ENCODE data around the gene SLC45A1. TPM values are rescaled to one million over a fixed set of nuclear protein-coding genes. Genes with fewer than 3 reads are reported as not detected.

The SLC45A1 gene
- total RNA-seq, 1 donor from 2014 or later, result 1.8 TPM

- intact Hi-C loops (cut with micrococcal nuclease), result no loop called here
- Histone ChIP-seq H3K4me3 (no peak overlapping the region), H3K9me3 (replicated peaks) (no peaks in the 10 kb centered on the region), H3K4me1 (no peaks in the 10 kb centered on the region), H3K27me3 (ENCODE audit: low read depth) (no peaks in the 10 kb centered on the region), H3K27ac (replicated peaks) (no peak overlapping the region), H3K36me3 (no peaks in the 10 kb centered on the region)
- TF ChIP-seq CTCF (IDR thresholded peaks at IDR 0.05; ENCODE audit: borderline replicate concordance), result no peak
- DNase-seq, result no peak
These were observed 24.8 kb upstream of the SLC45A1 start for GRCh38 chr1:8293118-8293517.

DNA sequence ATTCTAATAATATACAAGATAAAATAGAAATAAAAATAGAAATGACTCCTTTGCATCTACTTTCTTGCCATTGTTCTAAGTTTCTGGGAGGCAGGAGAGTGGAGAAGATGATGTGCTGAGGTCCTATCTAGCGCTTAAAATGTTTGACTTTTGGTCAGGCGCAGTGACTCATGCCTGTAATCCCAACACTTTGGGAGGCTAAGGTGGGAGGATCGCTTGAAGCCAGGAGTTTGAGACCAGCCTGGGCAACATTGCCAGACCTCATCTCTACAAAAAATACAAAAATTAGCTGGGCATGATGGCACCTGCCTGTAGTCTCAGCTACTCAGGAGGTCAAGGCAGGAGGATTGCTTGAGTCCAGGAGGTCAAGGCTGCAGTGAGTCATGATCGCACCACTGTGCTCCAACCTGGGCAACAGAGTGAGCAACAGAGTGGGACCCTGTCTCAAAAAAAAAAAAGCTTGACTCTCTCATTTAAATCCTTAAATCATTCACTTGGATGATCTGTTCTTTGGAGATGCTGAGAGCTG is 24.2 kb upstream of the SLC45A1 start:
- no peak overlapping the region for H3K4me3 ChIP-seq
- no peaks in the 10 kb centered on the region for H3K9me3 ChIP-seq (replicated peaks)
- no peak for DNase-seq
- no peaks in the 10 kb centered on the region for H3K4me1 ChIP-seq
- H3K27me3 ChIP-seq (ENCODE audit: low read depth), result no peaks in the 10 kb centered on the region
- no peak for TF ChIP-seq CTCF (IDR thresholded peaks at IDR 0.05; ENCODE audit: borderline replicate concordance)
- H3K27ac ChIP-seq (replicated peaks), result no peak overlapping the region
- intact Hi-C loops (cut with micrococcal nuclease), result no loop called here
- H3K36me3 ChIP-seq, result no peaks in the 10 kb centered on the region

DNA sequence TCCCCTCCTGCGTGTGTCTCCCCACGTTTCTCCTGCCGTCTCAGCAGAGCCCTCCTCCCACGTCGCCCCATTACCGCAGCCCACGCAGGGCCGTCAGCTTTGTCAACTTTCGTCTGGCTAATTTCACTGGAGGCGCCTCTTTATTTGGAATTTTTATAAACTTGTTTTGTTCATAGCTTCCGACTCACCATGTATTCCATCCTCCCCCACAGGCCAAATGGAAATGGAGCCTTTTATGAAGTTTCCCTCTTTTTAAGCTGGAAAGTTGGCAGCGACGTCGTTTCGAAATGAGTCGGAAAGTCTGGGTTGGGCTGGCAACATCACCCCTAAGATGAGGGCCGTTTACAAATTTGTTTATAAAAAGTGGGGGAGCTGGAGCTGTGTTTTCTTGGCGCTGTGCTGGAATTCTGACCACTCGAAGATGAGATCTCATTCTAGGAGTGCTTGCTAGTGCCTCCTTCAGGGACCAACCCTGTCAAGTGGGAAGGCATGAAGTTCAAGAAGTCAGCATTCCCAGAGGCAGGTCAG is 23.7 kb upstream of the SLC45A1 start:
- Histone ChIP-seq H3K27ac (replicated peaks) (no peak overlapping the region), H3K27me3 (ENCODE audit: low read depth) (no peaks in the 10 kb centered on the region), H3K4me3 (no peak overlapping the region), H3K4me1 (no peaks in the 10 kb centered on the region), H3K9me3 (replicated peaks) (no peaks in the 10 kb centered on the region), H3K36me3 (no peaks in the 10 kb centered on the region)
- intact Hi-C loops (cut with micrococcal nuclease), result no loop called here
- DNase-seq, result no peak
- no peak for TF ChIP-seq CTCF (IDR thresholded peaks at IDR 0.05; ENCODE audit: borderline replicate concordance)

GRCh38 chr1:8297245-8297644 is 20.7 kb upstream of the SLC45A1 start:
- H3K4me3 ChIP-seq, result no peak overlapping the region
- no peaks in the 10 kb centered on the region for H3K27me3 ChIP-seq (ENCODE audit: low read depth)
- TF ChIP-seq CTCF (IDR thresholded peaks at IDR 0.05; ENCODE audit: borderline replicate concordance), result no peak
- H3K27ac ChIP-seq (replicated peaks), result no peak overlapping the region
- H3K9me3 ChIP-seq (replicated peaks), result no peaks in the 10 kb centered on the region
- DNase-seq, result no peak
- intact Hi-C loops (cut with micrococcal nuclease), result no loop called here
- H3K4me1 ChIP-seq, result no peaks in the 10 kb centered on the region
- no peaks in the 10 kb centered on the region for H3K36me3 ChIP-seq

- Histone ChIP-seq H3K4me3 (no peak overlapping the region), H3K36me3 (no peaks in the 10 kb centered on the region), H3K27ac (replicated peaks) (no peak overlapping the region), H3K9me3 (replicated peaks) (no peaks in the 10 kb centered on the region), H3K4me1 (peaks cover 9% of the 10 kb centered on the region), H3K27me3 (ENCODE audit: low read depth) (no peaks in the 10 kb centered on the region)
- TF ChIP-seq CTCF (IDR thresholded peaks at IDR 0.05; ENCODE audit: borderline replicate concordance), result no peak
- no peak for DNase-seq
- intact Hi-C loops (cut with micrococcal nuclease), result no loop called here
These were observed 18.0 kb upstream of the SLC45A1 start for GRCh38 chr1:8299963-8300362.

Data from left ventricle myocardium inferior (tissue), 1 donor.